D721Med (cell line): ENCODE results near the gene TLCD2.

Experiments used
- DNase-seq: peaks from one replicate; pipeline ENCODE4 v3.0.0; 2011; ENCODE audit warnings: low spot score; ENCODE audit not compliant: insufficient read length
- FAIRE-seq: peaks from 2 replicates; lab custom pipeline; 2011; peaks lifted over from hg19 to GRCh38; lab: Jason Lieb, UNC
- TF ChIP-seq, protein P1 (sequence below): IDR thresholded peaks from 2 replicates; pipeline ENCODE4 v1.5.1; 2012; ENCODE audit warnings: mild to moderate bottlenecking, control low read depth; ENCODE audit not compliant: insufficient read depth; ENCODE audit errors: missing control alignments

Gene TLCD2, protein sequence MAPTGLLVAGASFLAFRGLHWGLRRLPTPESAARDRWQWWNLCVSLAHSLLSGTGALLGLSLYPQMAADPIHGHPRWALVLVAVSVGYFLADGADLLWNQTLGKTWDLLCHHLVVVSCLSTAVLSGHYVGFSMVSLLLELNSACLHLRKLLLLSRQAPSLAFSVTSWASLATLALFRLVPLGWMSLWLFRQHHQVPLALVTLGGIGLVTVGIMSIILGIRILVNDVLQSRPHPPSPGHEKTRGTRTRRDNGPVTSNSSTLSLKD

DNA sequence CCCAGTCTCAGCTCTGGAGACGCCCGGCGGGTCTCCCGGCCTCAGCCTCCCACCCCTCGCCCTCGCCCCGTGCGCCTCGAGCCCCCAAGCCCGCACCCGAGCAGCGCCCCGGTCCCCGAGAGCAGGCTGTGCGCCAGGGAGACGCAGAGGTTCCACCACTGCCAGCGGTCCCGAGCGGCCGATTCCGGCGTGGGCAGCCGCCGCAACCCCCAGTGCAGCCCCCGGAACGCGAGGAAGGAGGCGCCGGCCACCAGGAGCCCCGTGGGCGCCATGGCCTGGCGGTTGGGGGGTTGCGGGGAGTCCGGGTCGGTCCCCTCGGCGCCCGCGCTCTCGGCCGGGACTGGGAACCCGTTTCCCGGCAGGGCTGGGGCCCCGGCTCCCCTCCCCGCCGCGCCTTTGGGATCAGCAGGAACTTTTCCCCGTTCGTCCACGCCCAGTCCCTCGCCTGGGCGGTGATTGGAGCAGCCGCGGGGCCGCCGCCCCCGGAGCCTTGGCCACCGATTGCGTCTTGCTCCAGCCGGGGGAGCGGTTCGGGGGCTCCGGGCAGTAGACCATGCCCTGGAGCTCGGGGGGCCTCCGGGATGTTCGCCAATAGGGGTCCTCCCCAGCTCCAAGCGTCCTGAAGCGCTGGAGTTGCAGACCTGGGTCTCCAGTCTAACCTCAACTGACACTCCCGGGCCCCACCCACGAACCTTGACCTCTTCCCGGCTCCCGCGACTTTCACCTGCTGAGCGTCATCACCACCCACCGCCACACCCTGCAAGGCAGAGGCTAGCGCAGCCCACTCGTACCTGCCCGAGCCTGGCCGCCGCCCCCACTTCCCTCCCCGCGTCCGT lies at the start of gene TLCD2:
Gene TLCD2 (minus strand): TSS at position 407 of the 836 bp plus-strand sequence. CDS start 135 bp downstream, at position 272.
- FAIRE-seq: no peak
- TF ChIP-seq, protein P1, sequence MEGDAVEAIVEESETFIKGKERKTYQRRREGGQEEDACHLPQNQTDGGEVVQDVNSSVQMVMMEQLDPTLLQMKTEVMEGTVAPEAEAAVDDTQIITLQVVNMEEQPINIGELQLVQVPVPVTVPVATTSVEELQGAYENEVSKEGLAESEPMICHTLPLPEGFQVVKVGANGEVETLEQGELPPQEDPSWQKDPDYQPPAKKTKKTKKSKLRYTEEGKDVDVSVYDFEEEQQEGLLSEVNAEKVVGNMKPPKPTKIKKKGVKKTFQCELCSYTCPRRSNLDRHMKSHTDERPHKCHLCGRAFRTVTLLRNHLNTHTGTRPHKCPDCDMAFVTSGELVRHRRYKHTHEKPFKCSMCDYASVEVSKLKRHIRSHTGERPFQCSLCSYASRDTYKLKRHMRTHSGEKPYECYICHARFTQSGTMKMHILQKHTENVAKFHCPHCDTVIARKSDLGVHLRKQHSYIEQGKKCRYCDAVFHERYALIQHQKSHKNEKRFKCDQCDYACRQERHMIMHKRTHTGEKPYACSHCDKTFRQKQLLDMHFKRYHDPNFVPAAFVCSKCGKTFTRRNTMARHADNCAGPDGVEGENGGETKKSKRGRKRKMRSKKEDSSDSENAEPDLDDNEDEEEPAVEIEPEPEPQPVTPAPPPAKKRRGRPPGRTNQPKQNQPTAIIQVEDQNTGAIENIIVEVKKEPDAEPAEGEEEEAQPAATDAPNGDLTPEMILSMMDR: no peak
- peak; percentile 89 for DNase-seq

DNA sequence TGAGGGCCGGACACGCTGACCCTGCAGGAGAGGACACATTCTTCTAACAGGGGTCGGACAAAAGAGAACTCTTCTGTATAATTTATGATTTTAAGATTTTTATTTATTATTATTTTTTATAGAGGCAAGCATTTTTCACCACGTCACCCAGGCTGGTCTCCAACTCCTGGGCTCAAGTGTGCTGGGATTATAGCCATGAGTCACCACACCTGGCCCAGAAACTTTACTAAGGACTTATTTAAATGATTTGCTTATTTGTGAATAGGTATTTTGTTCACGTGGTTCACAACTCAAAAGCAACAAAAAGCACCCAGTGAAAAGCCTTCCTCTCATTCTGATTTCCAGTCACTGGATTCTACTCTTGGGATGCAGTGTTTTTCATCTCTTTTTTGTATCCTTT lies 49.4 kb upstream of the TLCD2 start:
- no peak for DNase-seq
- TF ChIP-seq, protein P1: no peak
- no peak for FAIRE-seq

DNA sequence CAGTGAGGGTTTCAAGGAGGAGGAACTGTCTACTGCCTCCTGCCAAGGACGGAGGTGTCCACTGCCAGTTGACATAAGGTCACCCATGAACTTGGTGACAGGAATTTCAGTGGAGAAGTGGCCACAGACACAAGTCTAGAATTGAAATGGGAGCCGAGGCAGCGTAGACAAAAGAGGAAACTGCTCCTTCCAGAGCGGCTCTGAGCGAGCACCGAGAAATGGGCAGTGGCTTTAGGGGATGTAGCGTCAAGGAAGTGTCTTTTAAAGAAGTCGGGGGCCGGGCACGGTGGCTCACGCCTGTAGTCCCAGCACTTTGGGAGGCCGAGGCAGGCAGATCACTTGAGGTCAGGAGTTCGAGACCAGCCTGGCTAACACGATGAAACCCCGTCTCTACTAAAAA lies 48.6 kb upstream of the TLCD2 start:
- FAIRE-seq (no peak), DNase-seq (no peak)
- TF ChIP-seq, protein P1: no peak

DNA sequence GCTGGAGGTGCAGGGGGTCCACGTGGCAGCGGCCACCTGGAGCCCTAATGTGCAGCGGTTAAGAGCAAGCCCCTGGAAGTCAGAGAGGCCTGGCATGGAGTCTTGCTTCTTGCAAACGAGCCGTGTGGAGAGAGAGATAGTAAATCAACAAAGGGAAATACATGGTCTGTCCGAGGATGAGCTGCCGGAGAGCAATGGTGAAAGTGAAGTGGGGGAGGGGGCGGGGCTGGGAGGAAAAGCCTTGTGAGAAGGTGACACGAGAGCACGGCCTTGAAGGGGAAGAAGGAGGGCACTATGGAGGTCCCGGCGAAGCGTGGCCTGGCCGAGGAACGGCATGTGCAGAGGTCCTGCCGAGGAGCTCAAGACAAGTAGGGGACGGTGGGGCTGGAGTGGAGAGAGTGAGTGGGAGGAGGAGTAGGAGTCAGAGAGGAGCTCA lies 45.7 kb upstream of the TLCD2 start:
- FAIRE-seq (no peak), DNase-seq (no peak)
- TF ChIP-seq, protein P1: no peak

DNA sequence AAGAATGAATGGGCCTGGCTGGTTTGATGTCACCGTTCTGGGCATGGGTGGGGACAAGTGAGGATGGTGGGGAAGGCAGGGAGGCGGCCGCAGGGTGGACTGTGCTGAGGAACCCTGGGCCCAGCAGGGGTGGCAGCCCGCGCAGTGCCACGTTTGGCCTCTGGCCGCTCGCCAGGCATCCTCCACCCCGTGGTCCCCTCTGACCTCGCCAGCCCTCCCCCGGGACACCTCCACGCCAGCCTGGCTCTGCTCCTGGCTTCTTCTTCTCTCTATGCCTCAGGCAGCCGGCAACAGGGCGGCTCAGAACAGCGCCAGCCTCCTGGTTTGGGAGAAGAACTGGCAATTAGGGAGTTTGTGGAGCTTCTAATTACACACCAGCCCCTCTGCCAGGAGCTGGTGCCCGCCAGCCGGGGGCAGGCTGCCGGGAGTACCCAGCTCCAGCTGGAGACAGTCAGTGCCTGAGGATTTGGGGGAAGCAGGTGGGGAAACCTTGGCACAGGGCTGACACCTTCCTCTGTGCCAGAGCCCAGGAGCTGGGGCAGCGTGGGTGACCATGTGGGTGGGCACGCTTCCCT lies 45.2 kb upstream of the TLCD2 start:
- DNase-seq (no peak), FAIRE-seq (no peak)
- TF ChIP-seq, protein P1: no peak

DNA sequence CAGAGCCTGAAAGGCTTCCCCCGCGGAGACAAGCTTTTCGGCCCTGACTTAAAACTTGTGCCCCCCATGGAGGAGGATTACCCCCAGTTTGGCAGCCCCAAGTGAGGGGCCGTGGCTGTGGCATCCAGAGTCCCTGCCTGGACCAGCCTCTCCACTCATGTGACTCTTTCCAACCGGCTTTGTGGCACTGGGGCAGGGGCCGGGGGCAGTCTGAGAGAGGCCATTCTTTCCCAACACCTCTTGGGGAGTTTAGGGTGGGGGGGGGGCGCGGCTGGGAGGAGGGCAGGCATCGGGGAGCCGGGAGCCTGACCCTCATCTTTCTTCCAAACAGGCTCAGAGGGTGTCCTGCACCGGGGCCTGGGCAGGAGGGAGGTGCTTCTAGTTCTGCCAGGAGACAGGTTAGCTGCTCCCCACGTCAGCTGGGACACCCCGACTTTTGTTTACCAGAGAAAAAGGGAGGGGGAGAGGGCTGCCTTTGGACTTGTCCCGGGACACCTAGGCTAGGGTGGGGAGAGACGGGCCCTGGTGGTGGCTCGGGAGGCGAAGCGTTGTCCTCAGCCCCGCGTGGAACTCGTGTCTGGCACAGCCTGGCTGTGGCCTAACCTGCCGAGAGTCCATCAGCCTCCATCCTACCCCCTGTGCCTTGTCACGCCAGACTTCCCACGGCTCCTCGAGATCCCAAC lies 44.4 kb upstream of the TLCD2 start:
- DNase-seq: no peak
- FAIRE-seq: no peak
- TF ChIP-seq, protein P1: no peak
